ENCODE measurements around the gene MRPL4.

GRCh38 chr19:10205636-10206035 lies 46.4 kb upstream of the MRPL4 start:
- TF ChIP-seq CTCF (IDR thresholded peaks at IDR 0.05; ENCODE audit: low read length) (no peak), EZH2 (IDR thresholded peaks at IDR 0.05; ENCODE audit: borderline replicate concordance, low read length) (no peak)

All from OCI-LY1 (cell line).